GM19438 (cell line): Measurements from ENCODE around the gene ARPC1B.
A peak's percentile ranks its signal among the peaks of the same experiment; 100 is the strongest.
"Not testable (repeated sequence)": the region's sequence is repeated elsewhere in the genome, so short reads cannot be mapped to it uniquely, and the experiment has no call there.

Experiments used
- ATAC-seq: cut with Tn5 transposase; IDR thresholded peaks from one replicate; pipeline ENCODE4 v1.9.1; 2021; ENCODE audit warnings: low read depth; ENCODE audit not compliant: unreplicated experiment

The ARPC1B gene

GRCh38 chr7:99387239-99387635, 12.7 kb downstream of the ARPC1B start:
- ATAC-seq, result not testable (repeated sequence)

- ATAC-seq, result no peak
Measured at GRCh38 chr7:99387912-99388311, 13.4 kb downstream of the ARPC1B start.

- no peak for ATAC-seq
Measured at GRCh38 chr7:99389772-99390171, 15.2 kb downstream of the ARPC1B start.

- no peak for ATAC-seq
Measured at GRCh38 chr7:99390941-99391602, 16.5 kb downstream of the ARPC1B start.

GRCh38 chr7:99392046-99392445, 17.5 kb downstream of the ARPC1B start:
- ATAC-seq, result no peak

- ATAC-seq, result peak; percentile 54
Measured at GRCh38 chr7:99392659-99393354, 18.3 kb downstream of the ARPC1B start.

GRCh38 chr7:99393355-99394187, 19.0 kb downstream of the ARPC1B start:
- no peak for ATAC-seq

- ATAC-seq, result no peak
Measured at GRCh38 chr7:99394188-99394502, 19.6 kb downstream of the ARPC1B start.

GRCh38 chr7:99395616-99396327, 21.2 kb downstream of the ARPC1B start:
- no peak for ATAC-seq

- no peak for ATAC-seq
Measured at GRCh38 chr7:99396418-99397296, 22.1 kb downstream of the ARPC1B start.

GRCh38 chr7:99397297-99397983, 22.9 kb downstream of the ARPC1B start:
- ATAC-seq, result no peak

- no peak for ATAC-seq
Measured at GRCh38 chr7:99398891-99399445, 24.4 kb downstream of the ARPC1B start.

GRCh38 chr7:99399597-99399996, 25.1 kb downstream of the ARPC1B start:
- ATAC-seq, result no peak

- ATAC-seq, result no peak
Measured at GRCh38 chr7:99402854-99403253, 28.3 kb downstream of the ARPC1B start.

- no peak for ATAC-seq
Measured at GRCh38 chr7:99403764-99404163, 29.2 kb downstream of the ARPC1B start.

- ATAC-seq, result no peak
Measured at GRCh38 chr7:99404235-99404976, 29.9 kb downstream of the ARPC1B start.

GRCh38 chr7:99404977-99405320, 30.4 kb downstream of the ARPC1B start:
- ATAC-seq, result no peak

GRCh38 chr7:99406557-99406956, 32.0 kb downstream of the ARPC1B start:
- no peak for ATAC-seq
